HepG2 (cell line): Measurements from ENCODE around the gene CCDC196. TPM values are rescaled to one million over a fixed set of nuclear protein-coding genes. Genes with fewer than 3 reads are reported as not detected.
A peak's percentile ranks its signal among the peaks of the same experiment; 100 is the strongest.

ENCODE experiments used
- ARID3A ChIP-seq: IDR thresholded peaks from 2 replicates; pipeline ENCODE4 v1.6.1; 2012; ENCODE audit warnings: low read depth, low read length, improper control_type of control experiment
- CERS6 ChIP-seq: sonication (generic); formaldehyde crosslinking; IDR thresholded peaks from 2 replicates; pipeline ENCODE4 v1.5.0; 2020; ENCODE audit warnings: missing genetic modification reagents
- FOXJ3 ChIP-seq: sonication (generic); formaldehyde crosslinking; IDR thresholded peaks from 2 replicates; pipeline ENCODE4 v1.4.0; 2020; ENCODE audit warnings: missing genetic modification reagents, mild to moderate bottlenecking, borderline replicate concordance
- FOXO1 ChIP-seq: sonication (generic); formaldehyde crosslinking; IDR thresholded peaks from 2 replicates; pipeline ENCODE4 v1.4.0; 2020; ENCODE audit warnings: missing genetic modification reagents
- GABPA ChIP-seq, 2 experiments: IDR thresholded peaks; 2 replicates each; pipeline ENCODE4 v1.6.1; 2011 to 2016; ENCODE audit warnings: low read depth in 2 of 2, low read length in 1 of 2, missing biosample characterization in 1 of 2, missing genetic modification characterization in 1 of 2
- HMGA1 ChIP-seq: sonication (generic); formaldehyde crosslinking; conservative IDR thresholded peaks from 2 replicates; pipeline ENCODE4 v1.4.0; 2020; ENCODE audit warnings: missing genetic modification reagents
- IRF1 ChIP-seq: sonication (generic); formaldehyde crosslinking; IDR thresholded peaks from 2 replicates; pipeline ENCODE4 v1.4.0; 2020; ENCODE audit warnings: low read depth, mild to moderate bottlenecking, missing genetic modification reagents
- NR2F6 ChIP-seq, 2 experiments: IDR thresholded peaks; 2 replicates each; pipeline ENCODE4 v1.6.1; 2016; ENCODE audit warnings: antibody characterized with exemption in 1 of 2, mild to moderate bottlenecking in 1 of 2
- ONECUT2 ChIP-seq: sonication (generic); formaldehyde crosslinking; IDR thresholded peaks from 2 replicates; pipeline ENCODE4 v1.4.0; 2020; ENCODE audit warnings: missing genetic modification reagents
- REPIN1 ChIP-seq: sonication (generic); formaldehyde crosslinking; IDR thresholded peaks from 2 replicates; pipeline ENCODE4 v1.8.0; 2022; ENCODE audit warnings: missing genetic modification reagents, low read depth, mild to moderate bottlenecking, borderline replicate concordance
- RXRB ChIP-seq: IDR thresholded peaks from 2 replicates; pipeline ENCODE4 v1.6.1; 2016; ENCODE audit warnings: borderline replicate concordance, missing genetic modification reagents, missing compliant biosample characterization
- SOX6 ChIP-seq, 2 experiments: fragments of 450-650 bp in 1 of 2; sonication (generic) in 1 of 2; formaldehyde crosslinking in 1 of 2; IDR thresholded peaks; 2 replicates each; pipeline versions ENCODE4 v1.4.0 to v1.6.1; 2017 to 2020; ENCODE audit warnings: antibody characterized with exemption in 1 of 2, mild to moderate bottlenecking in 1 of 2, missing genetic modification reagents in 1 of 2
- ZBTB33 ChIP-seq: sonication (generic); formaldehyde crosslinking; IDR thresholded peaks from 2 replicates; pipeline ENCODE4 v1.4.0; 2020; ENCODE audit warnings: missing genetic modification reagents
- ZNF792 ChIP-seq: IDR thresholded peaks from 2 replicates; pipeline ENCODE4 v1.6.1; 2016
- polyA plus RNA-seq, 8 experiments: library from polyadenylated mRNA; depleted of rRNA in 3 of 8; stranded (reverse) in 7 of 8; unstranded in 1 of 8; fragments of >200 nt; fragmentation: Illumina TruSeq in 4 of 8; extraction: Trizol in 4 of 8; gene quantifications; 2 replicates each; pipeline versions ENCODE4 v1.2.1 to v1.2.3, GENCODE V29; 2011 to 2016; ENCODE audit warnings: low read depth in 4 of 8, missing spikeins in 1 of 8, mixed read lengths in 1 of 8; ENCODE audit not compliant: insufficient read depth in 1 of 8
- total RNA-seq, 5 experiments: library from RNA; depleted of rRNA; stranded (reverse); fragments of >200 nt; fragmentation: Illumina TruSeq; extraction: Trizol; gene quantifications; 2 replicates each; pipeline ENCODE4 v1.2.3, GENCODE V29; 2016; ENCODE audit warnings: low read depth in 1 of 5
- TF ChIP-seq, protein P1 (sequence below): sonication (generic); formaldehyde crosslinking; IDR thresholded peaks from 2 replicates; pipeline ENCODE4 v1.5.1; 2020; ENCODE audit warnings: missing genetic modification reagents, mild to moderate bottlenecking, borderline replicate concordance
- TF ChIP-seq, protein P2 (sequence below): sonication (generic); formaldehyde crosslinking; IDR thresholded peaks from 2 replicates; pipeline ENCODE4 v1.4.0; 2020; ENCODE audit warnings: mild to moderate bottlenecking, missing genetic modification reagents

The CCDC196 gene
- total and polyA plus RNA-seq, 2 of the 13 experiments (the other 11 are each of a cell fraction or from before 2014, with no cell fraction given) = not detected

DNA sequence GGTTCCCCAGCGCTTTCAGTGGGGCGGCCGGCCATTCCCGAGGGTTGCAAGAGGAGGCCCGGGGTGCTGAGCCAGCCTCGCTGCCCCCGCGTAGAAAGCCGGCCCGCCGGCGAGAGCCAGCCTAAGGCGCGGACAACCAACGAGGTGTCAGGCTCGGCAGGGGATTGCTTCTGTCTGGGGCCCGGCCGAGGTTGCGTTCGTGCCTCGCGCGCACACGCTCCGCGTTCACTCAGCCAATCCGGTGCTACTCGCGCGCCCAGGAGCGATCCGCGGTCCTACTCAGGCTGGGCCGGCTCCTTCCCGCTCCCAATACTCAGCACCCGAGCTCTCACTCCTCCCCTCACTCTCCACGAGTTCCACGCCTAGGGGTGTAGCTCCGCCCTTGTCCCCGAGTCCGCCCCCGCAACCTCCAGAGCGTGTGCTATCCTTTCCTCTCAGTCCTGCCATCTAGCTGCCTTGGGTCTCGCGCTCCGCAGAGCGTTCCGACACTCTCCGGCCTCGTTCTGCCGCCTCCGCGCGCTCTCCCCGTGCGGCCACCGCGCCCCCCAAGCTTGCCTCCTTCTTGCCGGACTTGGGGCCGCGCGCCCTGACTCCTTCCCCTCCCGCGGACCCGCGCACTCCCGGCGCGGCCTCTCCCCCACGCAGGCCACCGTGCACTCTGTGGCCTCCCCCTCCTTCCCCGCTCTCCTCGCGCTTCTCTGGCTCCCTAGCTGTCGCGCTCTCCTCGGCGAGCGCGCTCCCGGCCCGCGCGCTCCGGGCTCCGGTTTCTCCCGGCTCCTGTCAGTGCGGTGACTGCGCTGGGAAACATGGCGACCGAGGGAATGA is 21.8 kb downstream of the CCDC196 start, which contains the start of gene GPHN (continued):
- TF ChIP-seq ARID3A (no peak), FOXO1 (peak; percentile 34), ZNF792 (CRISPR knock-in tag) (peak; percentile 68), ONECUT2 (CRISPR knock-in tag) (no peak), FOXJ3 (CRISPR knock-in tag) (no peak; the same call in 1 of the 2 replicates), RXRB (CRISPR knock-in tag) (peak; percentile 53; the same call in 1 of the 2 replicates), SOX6 (IDR thresholded peaks at IDR 0.05) (no peak), SOX6 (CRISPR knock-in tag; IDR thresholded peaks at IDR 0.05) (peak; percentile 73), REPIN1 (peak; percentile 68), NR2F6 (IDR thresholded peaks at IDR 0.05) (no peak; the same call in 1 of the 2 replicates), NR2F6 (CRISPR knock-in tag; IDR thresholded peaks at IDR 0.05) (no peak), HMGA1 (CRISPR knock-in tag) (no peak), GABPA (IDR thresholded peaks at IDR 0.05; ENCODE audit: low read depth, low read length) (no peak), GABPA (CRISPR knock-in tag; IDR thresholded peaks at IDR 0.05; ENCODE audit: low read depth) (no peak; the same call in 1 of the 2 replicates), ZBTB33 (CRISPR knock-in tag) (no peak), IRF1 (CRISPR knock-in tag) (no peak), CERS6 (no peak)
- TF ChIP-seq, protein P1, sequence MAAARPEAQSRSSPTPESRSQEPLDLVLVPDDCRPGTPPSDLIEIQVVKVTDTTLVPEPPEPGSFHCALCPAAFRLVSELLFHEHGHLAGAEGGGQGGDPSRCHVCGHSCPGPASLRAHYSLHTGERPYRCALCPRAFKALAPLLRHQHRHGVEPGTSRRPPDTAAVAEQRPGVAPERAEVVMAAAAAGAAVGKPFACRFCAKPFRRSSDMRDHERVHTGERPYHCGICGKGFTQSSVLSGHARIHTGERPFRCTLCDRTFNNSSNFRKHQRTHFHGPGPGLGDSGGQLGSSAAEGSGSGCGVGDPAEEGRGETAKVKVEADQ (CRISPR knock-in tag) = peak; percentile 46; the same call in 1 of the 2 replicates
- TF ChIP-seq, protein P2, sequence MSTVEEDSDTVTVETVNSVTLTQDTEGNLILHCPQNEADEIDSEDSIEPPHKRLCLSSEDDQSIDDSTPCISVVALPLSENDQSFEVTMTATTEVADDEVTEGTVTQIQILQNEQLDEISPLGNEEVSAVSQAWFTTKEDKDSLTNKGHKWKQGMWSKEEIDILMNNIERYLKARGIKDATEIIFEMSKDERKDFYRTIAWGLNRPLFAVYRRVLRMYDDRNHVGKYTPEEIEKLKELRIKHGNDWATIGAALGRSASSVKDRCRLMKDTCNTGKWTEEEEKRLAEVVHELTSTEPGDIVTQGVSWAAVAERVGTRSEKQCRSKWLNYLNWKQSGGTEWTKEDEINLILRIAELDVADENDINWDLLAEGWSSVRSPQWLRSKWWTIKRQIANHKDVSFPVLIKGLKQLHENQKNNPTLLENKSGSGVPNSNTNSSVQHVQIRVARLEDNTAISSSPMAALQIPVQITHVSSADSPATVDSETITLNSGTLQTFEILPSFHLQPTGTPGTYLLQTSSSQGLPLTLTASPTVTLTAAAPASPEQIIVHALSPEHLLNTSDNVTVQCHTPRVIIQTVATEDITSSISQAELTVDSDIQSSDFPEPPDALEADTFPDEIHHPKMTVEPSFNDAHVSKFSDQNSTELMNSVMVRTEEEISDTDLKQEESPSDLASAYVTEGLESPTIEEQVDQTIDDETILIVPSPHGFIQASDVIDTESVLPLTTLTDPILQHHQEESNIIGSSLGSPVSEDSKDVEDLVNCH (CRISPR knock-in tag) = no peak
